Thyroid gland (tissue), 4 donors: ENCODE results near the gene PCDHB15. TPM values are rescaled to one million over a fixed set of nuclear protein-coding genes. Genes with fewer than 3 reads are reported as not detected.
"Not testable (repeated sequence)": the region's sequence is repeated elsewhere in the genome, so short reads cannot be mapped to it uniquely, and the experiment has no call there.

Experiments
- DNase-seq, 2 donors: peaks; one replicate each; pipeline ENCODE4 v3.0.0-alpha.2; 2019
- H3K27ac ChIP-seq, 3 donors: fragments of 200-600 bp; sonication (generic); 1 replicate in 2 of 3; 2 replicates in 1 of 3; pipeline ENCODE4 v1.5.1; 2016 to 2019; ENCODE audit warnings: mild to moderate bottlenecking in 1 of 3, moderate library complexity in 1 of 3
- H3K27me3 ChIP-seq: fragments of 200-600 bp; sonication (generic); one replicate; pipeline ENCODE4 v1.5.1; 2019
- H3K36me3 ChIP-seq, 2 donors: fragments of 200-600 bp; sonication (generic); one replicate each; pipeline ENCODE4 v1.5.1; 2016 to 2019
- H3K4me1 ChIP-seq, 2 donors: fragments of 200-600 bp; sonication (generic); one replicate each; pipeline ENCODE4 v1.5.1; 2017 to 2019
- H3K4me3 ChIP-seq, 3 donors: fragments of 200-600 bp; sonication (generic); replicated peaks in 1 of 3; 1 replicate in 2 of 3; 2 replicates in 1 of 3; pipeline ENCODE4 v1.5.1; 2016; ENCODE audit warnings: mild to moderate bottlenecking in 1 of 3
- H3K9me3 ChIP-seq: fragments of 200-600 bp; sonication (generic); one replicate; pipeline ENCODE4 v1.5.1; 2017
- POLR2A ChIP-seq, 2 donors: fragments of 450-650 bp; IDR thresholded peaks; one replicate each; pipeline ENCODE4 v1.6.1; 2017; ENCODE audit warnings: antibody characterized with exemption in 2 of 2, mild to moderate bottlenecking in 2 of 2, moderate library complexity in 1 of 2
- WGBS, 2 donors: methylation state at CpG; one replicate each; pipeline ENCODE4 v1.1.5; 2017; 5-methylcytosine and 5-hydroxymethylcytosine counted together
- intact Hi-C: fragments of 100-400 bp; cut with DNase I; formaldehyde crosslinking; loops from one replicate; pipeline ENCODE4 v1.15.1; 2023
- total RNA-seq, 4 donors: library from RNA; depleted of rRNA; stranded (reverse); fragments of >200 nt; gene quantifications; one replicate each; pipeline ENCODE4 v1.2.3, GENCODE V29; 2016
- TF ChIP-seq, protein P1 (sequence below), 6 experiments: fragments of 200-600 bp in 3 of 6; fragments of 450-650 bp in 3 of 6; sonication (generic) in 3 of 6; IDR thresholded peaks; one replicate each; pipeline ENCODE4 v1.5.1; 2016 to 2019; ENCODE audit warnings: antibody characterized with exemption in 6 of 6, mild to moderate bottlenecking in 2 of 6, inconsistent platforms in 1 of 6, moderate library complexity in 1 of 6

PCDHB15 gene
- total RNA-seq, 4 donors from 2014 or later = 3.8 to 6.8 (median 5.5) TPM

DNA sequence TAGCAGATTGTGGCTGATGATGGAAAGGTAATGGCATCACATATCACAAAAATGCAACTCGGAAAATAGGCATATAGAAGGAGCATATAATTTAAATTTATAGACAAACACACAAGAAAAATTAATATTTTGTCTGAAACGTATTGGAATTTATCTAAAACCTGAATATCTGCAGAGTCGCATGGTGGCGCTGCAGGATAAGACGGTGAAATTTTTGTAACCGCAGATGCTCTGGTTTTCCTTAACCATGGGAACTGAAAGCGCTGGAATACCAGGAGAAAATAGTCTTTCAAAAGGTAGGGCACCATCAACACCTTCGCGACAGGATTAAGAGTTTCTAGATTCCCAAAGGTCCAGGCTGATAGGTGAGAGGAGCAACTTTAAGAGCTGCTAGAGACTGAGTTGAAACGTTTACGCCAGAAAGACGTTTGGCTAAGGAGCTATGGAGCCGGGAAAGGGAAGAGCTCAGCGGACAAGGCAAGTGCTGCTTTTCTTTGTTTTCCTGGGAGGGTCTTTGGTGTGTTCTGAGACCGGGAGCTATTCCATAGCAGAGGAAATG lies 11.0 kb upstream of the PCDHB15 start:
- DNase-seq = no peak
- no peak for TF ChIP-seq POLR2A (IDR thresholded peaks at IDR 0.05)
- TF ChIP-seq, protein P1, sequence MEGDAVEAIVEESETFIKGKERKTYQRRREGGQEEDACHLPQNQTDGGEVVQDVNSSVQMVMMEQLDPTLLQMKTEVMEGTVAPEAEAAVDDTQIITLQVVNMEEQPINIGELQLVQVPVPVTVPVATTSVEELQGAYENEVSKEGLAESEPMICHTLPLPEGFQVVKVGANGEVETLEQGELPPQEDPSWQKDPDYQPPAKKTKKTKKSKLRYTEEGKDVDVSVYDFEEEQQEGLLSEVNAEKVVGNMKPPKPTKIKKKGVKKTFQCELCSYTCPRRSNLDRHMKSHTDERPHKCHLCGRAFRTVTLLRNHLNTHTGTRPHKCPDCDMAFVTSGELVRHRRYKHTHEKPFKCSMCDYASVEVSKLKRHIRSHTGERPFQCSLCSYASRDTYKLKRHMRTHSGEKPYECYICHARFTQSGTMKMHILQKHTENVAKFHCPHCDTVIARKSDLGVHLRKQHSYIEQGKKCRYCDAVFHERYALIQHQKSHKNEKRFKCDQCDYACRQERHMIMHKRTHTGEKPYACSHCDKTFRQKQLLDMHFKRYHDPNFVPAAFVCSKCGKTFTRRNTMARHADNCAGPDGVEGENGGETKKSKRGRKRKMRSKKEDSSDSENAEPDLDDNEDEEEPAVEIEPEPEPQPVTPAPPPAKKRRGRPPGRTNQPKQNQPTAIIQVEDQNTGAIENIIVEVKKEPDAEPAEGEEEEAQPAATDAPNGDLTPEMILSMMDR (IDR thresholded peaks at IDR 0.05) = no peak
- Histone ChIP-seq H3K4me3 (no peak overlapping the region), H3K36me3 (no peaks in the 10 kb centered on the region), H3K27me3 (no peaks in the 10 kb centered on the region), H3K27ac (no peak overlapping the region), H3K4me1 (no peaks in the 10 kb centered on the region), H3K9me3 (no peaks in the 10 kb centered on the region)
- WGBS, 2 donors = 7 to 8% methylated on average over 15 of the region's 15 CpGs
- intact Hi-C loops = no loop called here

DNA sequence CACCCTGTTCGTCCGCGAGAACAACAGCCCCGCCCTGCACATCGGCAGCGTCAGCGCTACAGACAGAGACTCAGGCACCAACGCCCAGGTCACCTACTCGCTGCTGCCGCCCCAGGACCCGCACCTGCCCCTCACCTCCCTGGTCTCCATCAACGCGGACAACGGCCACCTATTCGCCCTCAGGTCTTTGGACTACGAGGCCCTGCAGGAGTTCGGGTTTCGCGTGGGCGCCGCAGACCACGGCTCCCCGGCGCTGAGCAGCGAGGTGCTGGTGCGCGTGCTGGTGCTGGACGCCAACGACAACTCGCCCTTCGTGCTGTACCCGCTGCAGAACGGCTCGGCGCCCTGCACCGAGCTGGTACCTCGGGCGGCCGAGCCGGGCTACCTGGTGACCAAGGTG lies 9.3 kb upstream of the PCDHB15 start:
- H3K27me3 ChIP-seq, H3K27ac ChIP-seq, H3K9me3 ChIP-seq, intact Hi-C loops, H3K4me1 ChIP-seq, H3K4me3 ChIP-seq, DNase-seq, H3K36me3 ChIP-seq: not testable (repeated sequence)
- 6% methylated on average over 15 of the region's 40 CpGs; no CpG with 5 or more reads in 1 of the 2 donors for WGBS, 2 donors

DNA sequence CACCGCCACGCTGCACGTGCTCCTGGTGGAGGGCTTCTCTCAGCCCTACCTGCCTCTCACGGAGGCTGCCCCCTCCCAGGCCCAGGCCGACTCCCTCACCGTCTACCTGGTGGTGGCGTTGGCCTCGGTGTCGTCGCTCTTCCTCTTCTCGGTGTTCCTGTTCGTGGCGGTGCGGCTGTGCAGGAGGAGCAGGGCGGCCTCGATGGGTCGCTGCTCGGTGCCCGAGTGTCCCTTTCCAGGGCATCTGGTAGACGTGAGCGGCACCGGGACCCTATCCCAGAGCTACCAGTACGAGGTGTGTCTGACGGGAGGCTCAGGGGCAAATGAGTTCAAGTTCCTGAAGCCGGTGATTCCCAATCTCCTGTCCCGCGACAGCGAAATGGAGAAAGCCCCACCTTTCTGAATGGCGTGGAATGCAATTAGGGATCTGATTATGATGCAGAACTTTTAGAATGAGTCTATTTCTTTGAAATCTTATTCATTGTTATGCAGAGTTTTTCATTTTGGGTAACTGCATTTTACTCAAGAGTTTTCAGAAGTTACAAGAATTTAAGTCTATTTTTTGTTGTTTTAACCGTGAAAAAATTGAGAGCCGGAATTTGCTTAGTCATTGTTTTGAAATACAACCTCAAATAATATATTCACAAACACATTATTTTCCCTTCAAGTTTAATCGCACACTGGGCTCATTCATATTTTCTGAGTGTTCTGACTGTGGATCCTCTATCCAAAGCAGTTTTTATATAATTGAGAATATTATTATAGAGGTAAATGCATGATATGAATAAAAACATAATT lies 8.5 kb upstream of the PCDHB15 start:
- H3K4me3 ChIP-seq = no peak overlapping the region
- no peak overlapping the region for H3K27ac ChIP-seq
- 16 to 21% methylated on average over 17 to 21 of the region's 32 CpGs for WGBS, 2 donors
- no peaks in the 10 kb centered on the region for H3K36me3 ChIP-seq
- no peaks in the 10 kb centered on the region for H3K4me1 ChIP-seq
- H3K27me3 ChIP-seq = no peaks in the 10 kb centered on the region
- no peaks in the 10 kb centered on the region for H3K9me3 ChIP-seq
- DNase-seq = no peak
- TF ChIP-seq, protein P1 (IDR thresholded peaks at IDR 0.05) = no peak
- TF ChIP-seq POLR2A (IDR thresholded peaks at IDR 0.05) = no peak
- intact Hi-C loops = no loop called here

DNA sequence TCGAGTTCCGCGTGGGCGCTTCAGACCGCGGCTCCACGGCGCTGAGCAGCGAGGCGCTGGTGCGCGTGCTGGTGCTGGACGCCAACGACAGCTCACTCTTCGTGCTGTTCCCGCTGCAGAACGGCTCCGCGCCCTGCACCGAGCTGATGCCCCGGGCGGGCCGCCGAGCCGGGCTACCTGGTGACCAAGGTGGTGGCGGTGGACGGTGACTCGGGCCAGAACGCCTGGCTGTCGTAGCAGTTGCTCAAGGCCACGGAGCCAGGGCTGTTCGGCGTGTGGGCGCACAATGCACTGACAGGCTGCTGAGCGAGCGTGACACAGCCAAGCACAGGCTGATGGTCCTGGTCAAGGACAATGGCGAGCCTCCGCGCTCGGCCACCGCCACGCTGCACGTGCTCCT lies 3.7 kb upstream of the PCDHB15 start:
- intact Hi-C loops = no loop called here
- H3K9me3 ChIP-seq = no peaks in the 10 kb centered on the region

DNA sequence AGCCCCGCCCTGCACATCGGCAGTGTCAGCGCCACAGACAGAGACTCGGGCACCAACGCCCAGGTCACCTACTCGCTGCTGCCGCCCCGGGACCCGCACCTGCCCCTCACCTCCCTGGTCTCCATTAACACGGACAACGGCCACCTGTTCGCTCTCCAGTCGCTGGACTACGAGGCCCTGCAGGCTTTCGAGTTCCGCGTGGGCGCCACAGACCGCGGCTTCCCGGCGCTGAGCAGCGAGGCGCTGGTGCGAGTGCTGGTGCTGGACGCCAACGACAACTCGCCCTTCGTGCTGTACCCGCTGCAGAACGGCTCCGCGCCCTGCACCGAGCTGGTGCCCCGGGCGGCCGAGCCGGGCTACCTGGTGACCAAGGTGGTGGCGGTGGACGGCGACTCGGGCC lies 1.8 kb downstream of the PCDHB15 start:
- 45% methylated on average over 11 of the region's 42 CpGs; no CpG with 5 or more reads in 1 of the 2 donors for WGBS, 2 donors
- H3K36me3 ChIP-seq, H3K4me1 ChIP-seq, H3K4me3 ChIP-seq, H3K9me3 ChIP-seq, H3K27me3 ChIP-seq, DNase-seq, H3K27ac ChIP-seq, intact Hi-C loops: not testable (repeated sequence)

More for the DNA sequence above, 3.7 kb upstream of the PCDHB15 start:
- Histone ChIP-seq H3K27me3 (no peaks in the 10 kb centered on the region), H3K36me3 (no peaks in the 10 kb centered on the region), H3K27ac (no peak overlapping the region), H3K4me3 (no peak overlapping the region), H3K4me1 (no peaks in the 10 kb centered on the region)
- no peak for DNase-seq
- WGBS, 2 donors = 8% methylated on average over 9 of the region's 43 CpGs; no CpG with 5 or more reads in 1 of the 2 donors
- no peak for TF ChIP-seq POLR2A (IDR thresholded peaks at IDR 0.05)
- TF ChIP-seq, protein P1 (IDR thresholded peaks at IDR 0.05) = no peak

DNA sequence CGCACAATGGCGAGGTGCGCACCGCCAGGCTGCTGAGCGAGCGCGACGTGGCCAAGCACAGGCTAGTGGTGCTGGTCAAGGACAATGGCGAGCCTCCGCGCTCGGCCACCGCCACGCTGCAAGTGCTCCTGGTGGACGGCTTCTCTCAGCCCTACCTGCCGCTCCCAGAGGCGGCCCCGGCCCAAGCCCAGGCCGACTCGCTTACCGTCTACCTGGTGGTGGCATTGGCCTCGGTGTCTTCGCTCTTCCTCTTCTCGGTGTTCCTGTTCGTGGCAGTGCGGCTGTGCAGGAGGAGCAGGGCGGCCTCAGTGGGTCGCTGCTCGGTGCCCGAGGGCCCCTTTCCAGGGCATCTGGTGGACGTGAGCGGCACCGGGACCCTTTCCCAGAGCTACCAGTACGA lies 2.2 kb downstream of the PCDHB15 start:
- intact Hi-C loops, H3K4me1 ChIP-seq, H3K27ac ChIP-seq, H3K4me3 ChIP-seq, H3K27me3 ChIP-seq, H3K36me3 ChIP-seq, DNase-seq, H3K9me3 ChIP-seq: not testable (repeated sequence)
- 28 to 66% methylated on average over 9 to 17 of the region's 34 CpGs for WGBS, 2 donors
